HEK293T (cell line): ENCODE results near the gene PLXND1.

ENCODE experiments used
- CTCF ChIA-PET: fragments of 350-600 bp; formaldehyde crosslinking; extraction: SDS; loops from one replicate; lab custom pipeline; 2021; ENCODE audit warnings: antibody characterized with exemption, inconsistent platforms; lab: Yijun Ruan, JAX
- POLR2A ChIA-PET: fragments of 350-600 bp; formaldehyde crosslinking; extraction: SDS; loops from one replicate; lab custom pipeline; 2020; ENCODE audit warnings: antibody characterized with exemption, inconsistent platforms; lab: Yijun Ruan, JAX
- DNase-seq: peaks from one replicate; pipeline ENCODE4 v3.0.0; 2012; ENCODE audit warnings: mixed read lengths; ENCODE audit errors: extremely low spot score
- ARNT ChIP-seq: fragments of 450-650 bp; IDR thresholded peaks from 2 replicates; pipeline ENCODE4 v1.6.1; 2017; ENCODE audit warnings: mild to moderate bottlenecking
- BHLHE40 ChIP-seq: fragments of 450-650 bp; IDR thresholded peaks from 2 replicates; pipeline ENCODE4 v1.6.1; 2016; ENCODE audit warnings: mild to moderate bottlenecking, moderate library complexity, borderline replicate concordance
- CTBP1 ChIP-seq: fragments of 450-650 bp; IDR thresholded peaks from 2 replicates; pipeline ENCODE4 v1.6.1; 2016; ENCODE audit warnings: borderline replicate concordance
- ELF4 ChIP-seq: fragments of 450-650 bp; IDR thresholded peaks from 2 replicates; pipeline ENCODE4 v1.6.1; 2017; ENCODE audit warnings: antibody characterized with exemption
- FOXA1 ChIP-seq: fragments of 450-650 bp; IDR thresholded peaks from 2 replicates; pipeline ENCODE4 v1.6.1; 2016; ENCODE audit warnings: mild to moderate bottlenecking
- FOXK2 ChIP-seq: fragments of 450-650 bp; IDR thresholded peaks from 2 replicates; pipeline ENCODE4 v1.6.1; 2016; ENCODE audit warnings: mild to moderate bottlenecking
- FOXM1 ChIP-seq: fragments of 450-650 bp; IDR thresholded peaks from 2 replicates; pipeline ENCODE4 v1.6.1; 2017; ENCODE audit warnings: mild to moderate bottlenecking, borderline replicate concordance
- HDGF ChIP-seq: fragments of 450-650 bp; IDR thresholded peaks from 2 replicates; pipeline ENCODE4 v1.6.1; 2017; ENCODE audit warnings: antibody characterized with exemption, borderline replicate concordance
- L3MBTL2 ChIP-seq: fragments of 450-650 bp; conservative IDR thresholded peaks from 2 replicates; pipeline ENCODE4 v1.6.1; 2016; ENCODE audit warnings: mild to moderate bottlenecking
- LEF1 ChIP-seq: fragments of 450-650 bp; IDR thresholded peaks from 2 replicates; pipeline ENCODE4 v1.6.1; 2017; ENCODE audit warnings: mild to moderate bottlenecking, borderline replicate concordance
- NFRKB ChIP-seq: fragments of 450-650 bp; IDR thresholded peaks from 2 replicates; pipeline ENCODE4 v1.6.1; 2016; ENCODE audit warnings: mild to moderate bottlenecking, moderate library complexity
- PKNOX1 ChIP-seq: fragments of 450-650 bp; IDR thresholded peaks from 2 replicates; pipeline ENCODE4 v1.6.1; 2016
- SP1 ChIP-seq: fragments of 450-650 bp; IDR thresholded peaks from 2 replicates; pipeline ENCODE4 v1.6.1; 2017
- SUZ12 ChIP-seq: fragments of 450-650 bp; IDR thresholded peaks from 2 replicates; pipeline ENCODE4 v1.6.1; 2016; ENCODE audit warnings: mild to moderate bottlenecking
- TARDBP ChIP-seq: fragments of 450-650 bp; IDR thresholded peaks from 2 replicates; pipeline ENCODE4 v1.6.1; 2016
- ZNF384 ChIP-seq: fragments of 450-650 bp; IDR thresholded peaks from 2 replicates; pipeline ENCODE4 v1.6.1; 2016

PLXND1 gene

GRCh38 chr3:129582799-129583198 is 23.7 kb downstream of the PLXND1 start:
- TF ChIP-seq FOXM1 = no peak
- DNase-seq = no peak
- ChIA-PET POLR2A (no interaction called here), CTCF (interaction anchor here (1.4 kb wide), 1 partner anchor 9 kb away, joined by 3 read pairs; no protein-coding TSS in a partner anchor)

- TF ChIP-seq ZNF384 (no peak), ELF4 (no peak), TARDBP (no peak), ARNT (no peak), L3MBTL2 (no peak), SUZ12 (no peak), SP1 (no peak), HDGF (no peak), NFRKB (no peak), LEF1 (no peak), BHLHE40 (no peak), FOXA1 (no peak), FOXM1 (no peak), PKNOX1 (no peak), CTBP1 (no peak), FOXK2 (no peak)
- DNase-seq = no peak
- ChIA-PET POLR2A (interaction anchor here (0.7 kb wide), 1 partner anchor 11 kb away, joined by 3 read pairs; no protein-coding TSS in a partner anchor), CTCF (no interaction called here)
These were observed 24.9 kb downstream of the PLXND1 start for GRCh38 chr3:129581623-129582022.

GRCh38 chr3:129579991-129580390 is 26.5 kb downstream of the PLXND1 start:
- DNase-seq = no peak
- no peak for TF ChIP-seq ZNF384
- no peak for TF ChIP-seq TARDBP
- no peak for TF ChIP-seq ELF4
- TF ChIP-seq L3MBTL2 = no peak
- TF ChIP-seq SP1 = no peak
- CTCF ChIA-PET = no interaction called here
- POLR2A ChIA-PET = no interaction called here

- no peak for DNase-seq
- TF ChIP-seq SP1 (no peak), FOXK2 (no peak), HDGF (no peak), L3MBTL2 (no peak), FOXA1 (no peak), ARNT (no peak), SUZ12 (no peak), NFRKB (no peak), CTBP1 (no peak), PKNOX1 (no peak), LEF1 (no peak), TARDBP (no peak), ZNF384 (no peak), ELF4 (no peak), BHLHE40 (no peak)
- ChIA-PET POLR2A (no interaction called here), CTCF (no interaction called here)
These were observed 28.3 kb downstream of the PLXND1 start for GRCh38 chr3:129577925-129578786.

- CTCF ChIA-PET = no interaction called here
- POLR2A ChIA-PET = no interaction called here
- DNase-seq = no peak
- no peak for TF ChIP-seq TARDBP
- TF ChIP-seq SP1 = no peak
- no peak for TF ChIP-seq ELF4
- no peak for TF ChIP-seq ZNF384
- TF ChIP-seq ARNT = no peak
These were observed 29.1 kb downstream of the PLXND1 start for GRCh38 chr3:129577366-129577765.

GRCh38 chr3:129576514-129577352 is 29.7 kb downstream of the PLXND1 start:
- TF ChIP-seq FOXK2 = no peak
- no peak for TF ChIP-seq TARDBP
- no peak for TF ChIP-seq FOXM1
- TF ChIP-seq PKNOX1 = no peak
- no peak for TF ChIP-seq ZNF384
- POLR2A ChIA-PET = no interaction called here
- DNase-seq = no peak
- CTCF ChIA-PET = no interaction called here
